Measurements from ENCODE around the gene CCDC107. TPM values are rescaled to one million over a fixed set of nuclear protein-coding genes. Genes with fewer than 3 reads are reported as not detected.
A peak's percentile ranks its signal among the peaks of the same experiment; 100 is the strongest.

The CCDC107 gene
- total and polyA plus RNA-seq, 2 of the 13 experiments (the other 11 are each of a cell fraction or from before 2014, with no cell fraction given), result 7.1 to 15.2 TPM

DNA sequence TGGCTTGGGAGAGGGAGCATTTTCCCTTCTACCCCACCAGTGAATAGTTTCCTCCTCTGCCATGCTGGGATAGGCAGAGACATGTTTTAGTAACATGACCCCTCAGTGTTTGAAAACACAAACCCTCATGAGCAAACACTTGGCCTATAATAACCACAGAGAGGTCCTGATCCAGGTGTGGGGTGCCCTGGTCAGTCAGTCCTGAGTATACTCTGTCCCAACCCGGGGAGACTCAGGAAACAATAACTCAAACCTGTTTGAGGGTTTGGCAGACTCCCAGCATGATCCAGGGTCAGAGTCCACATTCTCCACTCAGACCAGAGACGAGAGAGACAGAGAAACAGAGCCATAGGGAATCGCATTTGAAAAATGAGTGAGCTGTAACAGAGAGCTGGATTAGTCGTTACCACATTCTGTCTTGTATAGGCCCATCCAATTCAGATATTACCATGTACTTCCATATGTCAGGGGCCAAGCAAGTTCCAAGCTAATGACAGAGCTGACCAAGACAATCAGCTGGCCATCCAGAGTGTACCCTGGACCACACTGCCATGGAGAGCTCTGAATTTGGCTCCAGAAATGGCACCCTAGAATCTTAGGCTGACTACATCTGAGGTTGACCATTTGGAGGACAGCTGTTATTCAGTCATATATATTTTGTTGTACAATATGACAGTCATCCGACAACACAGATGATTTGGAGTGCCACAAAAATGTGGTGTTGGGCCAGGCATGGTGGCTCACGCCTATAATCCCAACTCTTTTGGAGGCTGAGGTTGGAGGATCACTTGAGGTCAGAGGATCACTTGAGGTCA, 11.4 kb downstream of the CCDC107 start (continued):
- TF ChIP-seq ZBED4 (CRISPR knock-in tag; IDR thresholded peaks at IDR 0.05; ENCODE audit: borderline replicate concordance) (no peak), ZFP1 (CRISPR knock-in tag; IDR thresholded peaks at IDR 0.05) (peak; percentile 72; the same call in 1 of the 2 replicates), MYNN (CRISPR knock-in tag; IDR thresholded peaks at IDR 0.05; ENCODE audit: low read depth) (no peak), ATF1 (CRISPR knock-in tag; IDR thresholded peaks at IDR 0.05) (no peak)
- TF ChIP-seq, protein P1, sequence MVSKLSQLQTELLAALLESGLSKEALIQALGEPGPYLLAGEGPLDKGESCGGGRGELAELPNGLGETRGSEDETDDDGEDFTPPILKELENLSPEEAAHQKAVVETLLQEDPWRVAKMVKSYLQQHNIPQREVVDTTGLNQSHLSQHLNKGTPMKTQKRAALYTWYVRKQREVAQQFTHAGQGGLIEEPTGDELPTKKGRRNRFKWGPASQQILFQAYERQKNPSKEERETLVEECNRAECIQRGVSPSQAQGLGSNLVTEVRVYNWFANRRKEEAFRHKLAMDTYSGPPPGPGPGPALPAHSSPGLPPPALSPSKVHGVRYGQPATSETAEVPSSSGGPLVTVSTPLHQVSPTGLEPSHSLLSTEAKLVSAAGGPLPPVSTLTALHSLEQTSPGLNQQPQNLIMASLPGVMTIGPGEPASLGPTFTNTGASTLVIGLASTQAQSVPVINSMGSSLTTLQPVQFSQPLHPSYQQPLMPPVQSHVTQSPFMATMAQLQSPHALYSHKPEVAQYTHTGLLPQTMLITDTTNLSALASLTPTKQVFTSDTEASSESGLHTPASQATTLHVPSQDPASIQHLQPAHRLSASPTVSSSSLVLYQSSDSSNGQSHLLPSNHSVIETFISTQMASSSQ (IDR thresholded peaks at IDR 0.05; ENCODE audit: low read depth), result no peak
- TF ChIP-seq, protein P1 (CRISPR knock-in tag; IDR thresholded peaks at IDR 0.05; ENCODE audit: borderline replicate concordance), result no peak; the same call in 1 of the 2 replicates
